Neural cell (in vitro differentiated cells): ENCODE data around the gene MRC1.

Experiments
- EZH2 ChIP-seq: fragments of 200-600, 300-800 bp; shearing (Covaris generic), sonication (generic); IDR thresholded peaks from 2 replicates; pipeline ENCODE4 v1.6.1; 2014; ENCODE audit warnings: antibody characterized with exemption, low read length, borderline replicate concordance, mild to moderate bottlenecking; ENCODE audit not compliant: insufficient read depth, poor library complexity, severe bottlenecking
- POLR2AphosphoS5 ChIP-seq: IDR thresholded peaks from 2 replicates; pipeline ENCODE4 v1.6.1; 2012
- RAD21 ChIP-seq: fragments of 450-650 bp; conservative IDR thresholded peaks from 2 replicates; pipeline ENCODE4 v1.6.1; 2014; ENCODE audit warnings: antibody characterized with exemption, mild to moderate bottlenecking, moderate library complexity
- SMC3 ChIP-seq: fragments of 450-650 bp; conservative IDR thresholded peaks from 2 replicates; pipeline ENCODE4 v1.6.1; 2014; ENCODE audit warnings: antibody characterized with exemption, mild to moderate bottlenecking, moderate library complexity; ENCODE audit not compliant: poor library complexity
- TAF1 ChIP-seq: IDR thresholded peaks from 2 replicates; pipeline ENCODE4 v1.6.1; 2012; ENCODE audit warnings: low read depth
- TF ChIP-seq, protein P1 (sequence below): fragments of 450-650 bp; IDR thresholded peaks from 2 replicates; pipeline ENCODE4 v1.5.1; 2014; ENCODE audit warnings: antibody characterized with exemption, mild to moderate bottlenecking, moderate library complexity; ENCODE audit not compliant: poor library complexity, severe bottlenecking
- TF ChIP-seq, protein P2 (sequence below): IDR thresholded peaks from 2 replicates; pipeline ENCODE4 v1.6.1; 2012; ENCODE audit warnings: borderline replicate concordance

DNA sequence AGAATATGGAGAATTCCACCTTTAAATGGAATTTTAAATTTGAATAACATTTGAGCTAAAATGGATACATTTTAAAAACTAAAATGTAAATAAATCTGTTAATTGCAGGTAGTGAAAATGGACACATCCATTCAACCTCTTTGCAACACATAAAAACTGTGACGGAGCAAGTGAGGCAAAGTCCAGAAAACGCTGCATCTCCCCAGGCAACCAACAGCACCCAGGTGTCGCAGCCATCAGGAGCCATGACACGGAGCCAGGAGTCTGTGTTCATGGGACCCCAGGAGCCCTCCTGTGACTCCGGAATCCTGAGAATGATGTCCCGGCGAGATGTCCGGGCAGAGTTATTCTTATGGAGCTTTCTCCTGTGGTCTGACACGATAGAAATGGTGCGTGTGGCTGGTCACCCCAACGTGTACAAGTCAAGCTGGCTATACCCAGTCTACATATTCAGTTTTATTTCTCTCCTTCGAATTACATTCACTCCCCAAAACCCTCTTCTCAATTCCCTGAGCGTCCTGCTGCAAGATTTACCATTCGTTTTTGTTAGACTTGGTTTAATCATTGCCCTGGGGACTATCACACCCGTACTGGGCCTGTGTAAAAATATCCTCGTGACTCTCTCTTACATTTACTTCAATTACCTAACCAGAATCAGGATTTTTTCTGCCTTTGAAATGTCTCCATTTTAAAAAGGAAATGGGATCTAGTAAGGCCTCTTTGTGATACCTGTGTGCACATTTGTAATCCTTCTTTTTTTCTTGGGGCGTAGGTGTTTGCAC, 13.1 kb upstream of the MRC1 start:
- TF ChIP-seq, protein P1, sequence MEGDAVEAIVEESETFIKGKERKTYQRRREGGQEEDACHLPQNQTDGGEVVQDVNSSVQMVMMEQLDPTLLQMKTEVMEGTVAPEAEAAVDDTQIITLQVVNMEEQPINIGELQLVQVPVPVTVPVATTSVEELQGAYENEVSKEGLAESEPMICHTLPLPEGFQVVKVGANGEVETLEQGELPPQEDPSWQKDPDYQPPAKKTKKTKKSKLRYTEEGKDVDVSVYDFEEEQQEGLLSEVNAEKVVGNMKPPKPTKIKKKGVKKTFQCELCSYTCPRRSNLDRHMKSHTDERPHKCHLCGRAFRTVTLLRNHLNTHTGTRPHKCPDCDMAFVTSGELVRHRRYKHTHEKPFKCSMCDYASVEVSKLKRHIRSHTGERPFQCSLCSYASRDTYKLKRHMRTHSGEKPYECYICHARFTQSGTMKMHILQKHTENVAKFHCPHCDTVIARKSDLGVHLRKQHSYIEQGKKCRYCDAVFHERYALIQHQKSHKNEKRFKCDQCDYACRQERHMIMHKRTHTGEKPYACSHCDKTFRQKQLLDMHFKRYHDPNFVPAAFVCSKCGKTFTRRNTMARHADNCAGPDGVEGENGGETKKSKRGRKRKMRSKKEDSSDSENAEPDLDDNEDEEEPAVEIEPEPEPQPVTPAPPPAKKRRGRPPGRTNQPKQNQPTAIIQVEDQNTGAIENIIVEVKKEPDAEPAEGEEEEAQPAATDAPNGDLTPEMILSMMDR, result no peak
- TF ChIP-seq POLR2AphosphoS5 (no peak), EZH2 (no peak), TAF1 (no peak), SMC3 (no peak), RAD21 (no peak)
- TF ChIP-seq, protein P2, sequence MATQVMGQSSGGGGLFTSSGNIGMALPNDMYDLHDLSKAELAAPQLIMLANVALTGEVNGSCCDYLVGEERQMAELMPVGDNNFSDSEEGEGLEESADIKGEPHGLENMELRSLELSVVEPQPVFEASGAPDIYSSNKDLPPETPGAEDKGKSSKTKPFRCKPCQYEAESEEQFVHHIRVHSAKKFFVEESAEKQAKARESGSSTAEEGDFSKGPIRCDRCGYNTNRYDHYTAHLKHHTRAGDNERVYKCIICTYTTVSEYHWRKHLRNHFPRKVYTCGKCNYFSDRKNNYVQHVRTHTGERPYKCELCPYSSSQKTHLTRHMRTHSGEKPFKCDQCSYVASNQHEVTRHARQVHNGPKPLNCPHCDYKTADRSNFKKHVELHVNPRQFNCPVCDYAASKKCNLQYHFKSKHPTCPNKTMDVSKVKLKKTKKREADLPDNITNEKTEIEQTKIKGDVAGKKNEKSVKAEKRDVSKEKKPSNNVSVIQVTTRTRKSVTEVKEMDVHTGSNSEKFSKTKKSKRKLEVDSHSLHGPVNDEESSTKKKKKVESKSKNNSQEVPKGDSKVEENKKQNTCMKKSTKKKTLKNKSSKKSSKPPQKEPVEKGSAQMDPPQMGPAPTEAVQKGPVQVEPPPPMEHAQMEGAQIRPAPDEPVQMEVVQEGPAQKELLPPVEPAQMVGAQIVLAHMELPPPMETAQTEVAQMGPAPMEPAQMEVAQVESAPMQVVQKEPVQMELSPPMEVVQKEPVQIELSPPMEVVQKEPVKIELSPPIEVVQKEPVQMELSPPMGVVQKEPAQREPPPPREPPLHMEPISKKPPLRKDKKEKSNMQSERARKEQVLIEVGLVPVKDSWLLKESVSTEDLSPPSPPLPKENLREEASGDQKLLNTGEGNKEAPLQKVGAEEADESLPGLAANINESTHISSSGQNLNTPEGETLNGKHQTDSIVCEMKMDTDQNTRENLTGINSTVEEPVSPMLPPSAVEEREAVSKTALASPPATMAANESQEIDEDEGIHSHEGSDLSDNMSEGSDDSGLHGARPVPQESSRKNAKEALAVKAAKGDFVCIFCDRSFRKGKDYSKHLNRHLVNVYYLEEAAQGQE, result no peak
